AG04450 (cell line): Measurements from ENCODE around the gene RRBP1. TPM values are rescaled to one million over a fixed set of nuclear protein-coding genes. Genes with fewer than 3 reads are reported as not detected.

Experiments used
- CTCF ChIA-PET: fragments of 300-600, 350-600 bp; formaldehyde crosslinking; extraction: SDS; loops from one replicate; lab custom pipeline; 2022; ENCODE audit warnings: antibody characterized with exemption, inconsistent platforms; lab: Charles Lee
- POLR2A ChIA-PET: fragments of 350-600 bp; formaldehyde crosslinking; extraction: SDS; loops from one replicate; lab custom pipeline; 2021; ENCODE audit warnings: antibody characterized with exemption, inconsistent platforms; lab: Yijun Ruan, JAX
- DNase-seq: peaks from one replicate; pipeline ENCODE4 v3.0.0-alpha.2; 2011; ENCODE audit warnings: low read depth, low spot score
- H3K27ac ChIP-seq: one replicate; pipeline ENCODE4 v1.5.1; 2012; ENCODE audit warnings: low read depth, low read length, control low read depth
- H3K27me3 ChIP-seq: one replicate; pipeline ENCODE4 v1.6.0; 2012; ENCODE audit warnings: low read length; ENCODE audit not compliant: control insufficient read depth, insufficient read depth
- H3K4me3 ChIP-seq: 2 replicates; pipeline ENCODE4 v1.5.1; 2011; ENCODE audit warnings: mild to moderate bottlenecking, low read depth, low read length, control low read depth
- H3K9me3 ChIP-seq: 2 replicates; pipeline ENCODE4 v1.5.1; 2012; ENCODE audit warnings: low read length; ENCODE audit not compliant: control insufficient read depth, insufficient read depth
- CTCF ChIP-seq: IDR thresholded peaks from 2 replicates; pipeline ENCODE4 v1.5.1; 2011; ENCODE audit warnings: low read depth, low read length, control low read depth, inconsistent platforms
- polyA plus RNA-seq: library from polyadenylated mRNA; depleted of rRNA; stranded (reverse); fragments of >200 nt; gene quantifications from 2 replicates; pipeline ENCODE4 v1.2.3, GENCODE V29; 2011

RRBP1 gene
- polyA plus RNA-seq, 1 experiment: 153 TPM

DNA sequence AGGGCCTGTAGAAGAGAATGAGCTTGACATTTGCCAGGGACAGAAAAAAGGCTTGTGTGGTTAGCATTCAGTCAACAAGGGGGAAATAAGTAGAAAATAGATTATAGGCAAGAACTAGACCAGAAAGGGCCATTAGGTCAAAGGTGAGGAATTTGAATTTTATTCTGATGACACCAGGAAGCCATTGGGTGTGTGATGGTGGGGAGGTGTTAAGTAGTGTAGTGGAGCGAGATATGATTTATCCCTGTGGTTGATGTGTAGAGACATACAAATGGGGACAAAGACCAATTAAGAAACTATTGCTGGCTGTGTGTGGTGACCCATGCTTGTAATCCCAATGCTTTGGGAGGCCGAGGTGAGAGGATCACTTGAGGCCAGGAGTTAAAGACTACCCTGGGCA, 101.1 kb downstream of the RRBP1 start:
- Histone ChIP-seq H3K27ac (no peak overlapping the region), H3K27me3 (no peaks in the 10 kb centered on the region), H3K9me3 (no peaks in the 10 kb centered on the region), H3K4me3 (no peak overlapping the region)
- TF ChIP-seq CTCF: no peak
- CTCF ChIA-PET: no interaction called here
- POLR2A ChIA-PET: interaction anchor here (1.1 kb wide), 1 partner anchor 9 kb away, joined by 3 read pairs; no protein-coding TSS in a partner anchor
- DNase-seq: no peak

GRCh38 chr20:17579369-17580039, 102.5 kb downstream of the RRBP1 start:
- H3K4me3 ChIP-seq: no peak overlapping the region
- no peaks in the 10 kb centered on the region for H3K27me3 ChIP-seq
- H3K27ac ChIP-seq: no peak overlapping the region
- POLR2A ChIA-PET: interaction anchor here (1.3 kb wide), 1 partner anchor 10 kb away, joined by 6 read pairs; the partner anchor contains the start of gene DSTN
- CTCF ChIA-PET: interaction anchor here (1.5 kb wide), 1 partner anchor 37 kb away, joined by 3 read pairs; no protein-coding TSS in a partner anchor
- no peak for TF ChIP-seq CTCF
- DNase-seq: no peak
- no peaks in the 10 kb centered on the region for H3K9me3 ChIP-seq

GRCh38 chr20:17576215-17576614, 105.8 kb downstream of the RRBP1 start:
- H3K27ac ChIP-seq: no peak overlapping the region
- CTCF ChIA-PET: interaction anchor here (0.6 kb wide), 1 partner anchor 10 kb away, joined by 3 read pairs; no protein-coding TSS in a partner anchor
- H3K9me3 ChIP-seq: no peaks in the 10 kb centered on the region
- no peak for DNase-seq
- H3K27me3 ChIP-seq: no peaks in the 10 kb centered on the region
- no peak overlapping the region for H3K4me3 ChIP-seq
- POLR2A ChIA-PET: no interaction called here
- no peak for TF ChIP-seq CTCF

DNA sequence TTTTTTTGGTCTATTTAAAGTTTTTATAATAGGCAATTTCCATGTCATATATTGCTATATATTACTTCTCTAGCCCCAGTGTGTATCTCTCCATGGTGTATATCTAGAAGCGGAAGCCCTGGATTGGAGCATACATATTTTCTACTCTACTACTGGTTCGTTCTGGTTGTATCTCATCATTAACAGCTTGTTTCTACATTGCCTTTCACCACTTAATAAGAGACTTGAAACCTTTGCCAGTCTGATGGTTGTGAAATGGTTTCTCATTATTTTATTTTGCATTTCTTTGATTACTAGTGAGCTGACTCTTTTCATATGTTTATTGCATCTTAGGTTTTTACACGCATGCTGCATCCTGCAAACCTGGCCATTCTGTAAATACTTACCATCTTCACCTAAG, 108.6 kb downstream of the RRBP1 start:
- no peak overlapping the region for H3K27ac ChIP-seq
- ChIA-PET POLR2A (interaction anchor here (0.6 to 1.7 kb wide), 2 partner anchors 30 to 993 kb away, joined by 3 to 4 read pairs; no protein-coding TSS in a partner anchor), CTCF (interaction anchor here (0.6 to 1.6 kb wide), 2 partner anchors 8 to 37 kb away, joined by 3 to 8 read pairs; no protein-coding TSS in a partner anchor)
- no peak for TF ChIP-seq CTCF
- DNase-seq: no peak
- no peak overlapping the region for H3K4me3 ChIP-seq
- H3K9me3 ChIP-seq: no peaks in the 10 kb centered on the region; the same call in 1 of the 2 replicates
- no peaks in the 10 kb centered on the region for H3K27me3 ChIP-seq
